SK-N-DZ (cell line): ENCODE data around the gene APAF1.
"Not testable (repeated sequence)": the region's sequence is repeated elsewhere in the genome, so short reads cannot be mapped to it uniquely, and the experiment has no call there.

Experiments used
- DNase-seq: peaks from one replicate; pipeline ENCODE4 v3.0.0-alpha.2; 2015; ENCODE audit warnings: low spot score

The APAF1 gene

DNA sequence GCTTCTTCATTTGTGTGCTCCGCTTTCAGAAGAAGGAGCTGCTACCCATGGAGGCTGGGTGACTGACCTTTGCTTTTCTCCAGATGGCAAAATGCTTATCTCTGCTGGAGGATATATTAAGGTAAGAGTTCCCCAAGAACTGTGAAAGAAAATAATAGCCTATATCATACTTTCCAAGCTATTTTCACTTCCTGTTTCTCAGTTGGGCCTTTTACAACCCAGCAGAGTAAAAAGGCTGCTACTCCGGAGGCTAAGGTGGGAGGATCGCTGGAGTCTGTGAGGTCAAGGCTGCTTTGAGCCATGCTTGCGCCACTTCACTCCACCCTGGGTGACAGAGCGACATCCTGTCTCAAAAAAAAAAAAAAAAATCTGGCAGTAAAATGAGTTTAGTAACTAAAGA is 82.1 kb downstream of the APAF1 start:
- DNase-seq: no peak

DNA sequence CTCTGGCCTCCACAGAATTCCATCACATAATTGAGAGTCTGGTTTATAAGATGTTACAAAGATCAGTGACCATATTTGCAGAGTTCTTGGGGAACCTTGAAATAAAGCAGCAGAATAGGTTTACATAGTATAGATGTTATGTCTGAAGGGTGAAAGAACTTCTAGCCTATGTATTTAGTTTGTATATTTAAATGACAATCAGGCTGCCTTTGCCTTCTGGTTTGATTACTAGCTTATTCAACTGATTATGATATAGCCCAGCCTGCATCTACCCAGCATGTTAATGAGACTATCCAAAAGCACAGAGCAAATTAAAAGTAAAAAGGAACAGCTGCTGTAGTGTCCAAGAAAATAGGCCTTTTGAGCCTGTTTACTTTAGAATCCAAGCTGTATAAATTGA is 85.3 kb downstream of the APAF1 start:
- DNase-seq: no peak

DNA sequence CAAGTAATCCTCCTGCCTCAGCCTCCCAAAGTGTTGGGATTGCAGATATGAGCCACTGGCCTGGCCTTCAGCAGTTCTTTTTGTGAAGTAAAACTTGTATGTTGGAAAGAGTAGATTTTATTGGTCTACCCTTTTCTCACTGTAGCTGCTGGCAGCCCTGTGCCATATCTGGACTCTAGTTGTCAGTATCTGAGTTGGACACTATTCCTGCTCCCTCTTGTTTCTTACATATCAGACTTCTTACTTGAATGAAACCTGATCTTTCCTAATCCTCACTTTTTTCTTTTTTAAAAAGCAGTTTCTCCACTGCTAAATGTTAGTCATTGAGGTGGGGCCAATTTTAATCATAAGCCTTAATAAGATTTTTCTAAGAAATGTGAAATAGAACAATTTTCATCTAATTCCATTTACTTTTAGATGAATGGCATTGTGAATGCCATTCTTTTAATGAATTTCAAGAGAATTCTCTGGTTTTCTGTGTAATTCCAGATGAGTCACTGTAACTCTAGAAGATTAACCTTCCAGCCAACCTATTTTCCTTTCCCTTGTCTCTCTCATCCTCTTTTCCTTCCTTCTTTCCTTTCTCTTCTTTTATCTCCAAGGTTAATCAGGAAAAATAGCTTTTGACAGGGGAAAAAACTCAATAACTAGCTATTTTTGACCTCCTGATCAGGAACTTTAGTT is 88.7 kb downstream of the APAF1 start:
- no peak for DNase-seq

- no peak for DNase-seq
Observed at GRCh38 chr12:98735821-98736220, 90.7 kb downstream of the APAF1 start.

DNA sequence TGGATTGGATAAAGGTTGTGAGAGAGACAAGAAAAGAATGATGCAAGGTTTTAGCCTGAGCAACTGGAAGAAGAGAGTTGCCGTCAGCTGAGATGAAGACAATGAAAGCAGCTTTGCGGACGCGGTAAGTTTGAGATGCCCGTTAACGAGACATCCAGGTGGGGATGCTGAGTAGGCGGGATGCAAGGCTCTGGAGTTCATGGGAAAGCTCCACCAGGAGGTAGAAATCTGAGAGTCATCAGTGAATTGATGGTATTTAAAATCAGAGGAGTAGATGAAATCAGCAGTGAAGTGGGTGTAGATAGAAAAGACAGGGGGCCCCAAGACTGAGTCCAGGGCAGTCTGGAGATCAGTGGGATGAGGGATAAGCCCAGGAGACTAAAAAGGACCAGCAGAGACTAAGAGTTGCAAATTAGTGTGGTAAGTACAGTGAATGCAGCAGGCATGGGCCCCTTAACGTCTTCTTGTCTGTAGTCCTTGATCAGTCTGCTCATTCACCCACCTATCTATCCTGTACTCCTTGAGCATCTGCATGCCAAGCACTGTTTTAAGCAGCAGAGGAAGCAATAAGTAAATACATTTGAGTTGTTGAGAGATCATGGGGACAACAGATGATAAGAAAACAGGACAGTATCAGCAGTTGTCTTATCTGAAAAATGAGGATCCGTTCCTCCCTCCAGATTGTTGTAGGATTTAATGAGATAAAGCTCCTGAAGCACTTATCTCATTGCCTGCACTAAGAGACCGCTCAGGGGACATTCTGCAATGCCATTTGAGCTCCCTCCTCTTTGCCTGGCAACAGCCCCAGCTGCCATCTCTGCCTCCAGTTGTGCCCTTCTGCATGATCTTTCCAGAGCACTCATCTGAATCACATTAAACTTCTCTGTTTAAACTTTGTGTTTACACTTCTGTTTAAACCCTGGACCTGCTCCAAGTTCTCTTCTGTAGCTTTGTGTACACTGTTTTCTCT is 91.5 kb downstream of the APAF1 start:
- DNase-seq: peak; percentile 67

- no peak for DNase-seq
Observed at GRCh38 chr12:98737322-98737712, 92.2 kb downstream of the APAF1 start.

GRCh38 chr12:98738002-98738401 is 92.9 kb downstream of the APAF1 start:
- DNase-seq: no peak

- no peak for DNase-seq
Observed at GRCh38 chr12:98738539-98738938, 93.4 kb downstream of the APAF1 start.

DNA sequence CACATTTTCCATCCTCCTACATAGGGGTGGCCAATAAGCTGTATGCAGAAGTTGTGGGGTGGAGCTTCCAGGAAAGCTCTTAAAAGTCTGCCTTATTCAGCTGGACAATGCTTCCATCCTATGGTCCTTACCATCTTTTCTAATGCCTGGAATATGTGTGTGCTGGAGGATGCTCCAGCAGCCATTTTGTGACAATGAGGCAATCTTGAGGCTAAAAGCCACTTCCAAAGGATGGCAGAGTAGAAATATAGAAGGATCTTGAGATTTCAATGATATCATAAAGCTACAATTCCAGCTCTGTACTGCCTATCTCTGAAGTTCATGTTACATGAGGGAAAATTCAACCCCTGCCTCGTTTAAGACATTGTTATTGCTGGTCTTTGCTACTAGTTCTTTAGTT is 95.7 kb downstream of the APAF1 start:
- DNase-seq: no peak

DNA sequence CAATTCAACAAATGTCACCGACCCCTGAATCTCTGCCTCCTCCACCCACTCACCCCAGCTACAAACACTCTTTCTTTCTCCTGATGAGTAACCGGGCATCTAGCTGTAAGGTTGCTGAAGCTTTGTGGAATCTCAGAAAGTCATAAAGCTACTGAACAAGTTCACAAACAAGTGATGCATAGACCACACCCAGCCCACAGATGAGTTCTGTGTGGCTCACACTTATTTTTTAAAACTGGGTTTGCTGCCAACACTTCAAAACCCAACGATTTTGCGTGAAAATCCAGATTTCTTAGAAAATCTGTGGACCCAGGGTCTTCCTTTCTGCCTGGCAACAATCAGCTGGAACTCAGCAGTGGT is 96.1 kb downstream of the APAF1 start:
- DNase-seq: no peak

- DNase-seq: peak; percentile 62
Observed at GRCh38 chr12:98741556-98742265, 96.6 kb downstream of the APAF1 start.

GRCh38 chr12:98743362-98743953 is 98.4 kb downstream of the APAF1 start:
- DNase-seq: peak; percentile 38

- no peak for DNase-seq
Observed at GRCh38 chr12:98744680-98745079, 99.6 kb downstream of the APAF1 start.

- DNase-seq: no peak
Observed at GRCh38 chr12:98745578-98746391, 100.7 kb downstream of the APAF1 start.

GRCh38 chr12:98748463-98748862 is 103.4 kb downstream of the APAF1 start:
- no peak for DNase-seq

DNA sequence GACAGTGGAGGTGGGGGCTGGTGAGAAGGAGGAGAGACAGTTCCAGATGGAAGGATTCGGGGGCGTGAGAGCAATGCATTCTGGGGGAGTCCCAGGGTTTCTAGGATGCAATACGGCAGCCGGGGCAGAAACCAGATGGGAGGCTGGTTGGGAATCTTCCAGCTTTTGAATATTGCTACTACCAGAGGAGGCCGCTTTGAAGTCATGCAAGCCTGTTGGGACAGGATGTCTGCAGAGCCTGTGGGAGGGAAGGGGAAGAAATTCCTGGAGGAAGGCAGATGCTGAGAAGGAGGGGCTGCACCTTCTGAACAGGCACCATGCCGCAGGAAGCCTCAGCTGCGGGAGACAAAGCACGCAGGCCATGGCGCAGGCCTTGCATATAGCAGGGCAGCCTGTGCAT is 105.4 kb downstream of the APAF1 start:
- DNase-seq: no peak

DNA sequence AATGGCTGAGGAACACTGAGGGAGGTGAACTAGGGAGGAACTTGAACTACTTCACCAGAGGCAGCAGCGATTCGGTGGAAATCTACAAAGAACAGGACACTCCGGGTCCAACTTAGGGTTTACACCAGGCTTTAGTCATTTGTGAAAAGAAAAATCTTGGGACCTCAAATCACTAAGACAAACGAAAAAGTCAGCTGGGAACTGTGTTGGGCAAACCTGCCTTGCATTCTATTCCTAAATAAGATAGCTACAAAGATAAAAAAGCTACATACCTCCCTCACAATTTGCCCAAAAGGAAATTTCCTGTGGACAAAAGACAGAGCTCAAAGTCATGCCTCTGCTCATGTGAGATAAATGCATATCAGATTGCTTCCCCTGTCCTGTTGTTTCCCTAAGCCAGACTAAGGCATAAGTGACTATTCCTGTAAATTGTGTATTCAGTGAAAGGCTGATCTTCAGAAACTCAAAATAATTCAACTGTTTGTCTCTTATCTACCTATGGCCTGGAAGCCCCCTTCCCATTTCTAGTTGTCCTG is 106.6 kb downstream of the APAF1 start:
- no peak for DNase-seq

GRCh38 chr12:98752726-98753125 is 107.6 kb downstream of the APAF1 start:
- no peak for DNase-seq

GRCh38 chr12:98754095-98754494 is 109.0 kb downstream of the APAF1 start:
- DNase-seq: no peak

DNA sequence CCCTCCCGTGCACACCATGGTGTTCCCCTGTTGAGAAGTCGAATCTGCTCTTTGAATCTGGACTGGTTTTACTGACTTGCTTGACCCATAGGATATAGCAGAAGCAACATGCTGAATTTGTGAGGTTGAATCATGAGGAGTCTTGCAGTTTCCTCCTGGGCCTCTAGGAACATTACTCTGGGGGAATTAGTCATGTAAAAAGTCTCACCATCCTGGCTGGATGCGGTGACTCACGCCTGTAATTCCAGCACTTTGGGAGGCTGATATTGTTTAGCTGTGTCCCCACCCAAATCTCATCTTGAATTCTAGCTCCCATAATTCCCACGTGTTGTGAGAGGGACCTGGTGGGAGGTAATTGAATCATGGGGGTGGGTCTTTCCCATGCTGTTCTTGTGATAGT is 110.8 kb downstream of the APAF1 start:
- DNase-seq: not testable (repeated sequence)

DNA sequence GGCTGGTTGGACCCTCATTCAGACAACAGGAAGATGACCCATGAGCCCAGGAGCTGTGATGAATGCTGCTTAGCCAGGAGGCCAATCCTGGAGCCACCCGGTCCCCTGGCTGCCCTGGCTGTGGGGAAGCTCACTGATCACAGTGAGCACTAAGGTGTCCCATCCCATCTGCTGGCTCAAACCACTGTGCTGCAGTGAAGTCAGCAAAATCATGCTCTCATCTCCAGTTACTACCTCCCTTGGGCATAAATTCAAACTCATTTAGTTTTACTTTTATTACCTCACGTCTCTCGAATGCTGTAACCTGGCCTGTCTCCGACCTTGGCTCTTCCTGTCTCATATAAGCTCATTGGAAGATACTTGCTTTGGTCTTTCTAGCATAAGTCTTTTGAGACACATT is 112.4 kb downstream of the APAF1 start:
- DNase-seq: no peak
